GM12892 (cell line): ENCODE measurements around the gene MCC.

Source experiments
- POLR2AphosphoS5 ChIP-seq: IDR thresholded peaks from 2 replicates; pipeline ENCODE4 v1.6.1; 2011; ENCODE audit warnings: low read depth, low read length, control low read depth
- TAF1 ChIP-seq: IDR thresholded peaks from 2 replicates; pipeline ENCODE4 v1.6.1; 2011; ENCODE audit warnings: low read depth, mild to moderate bottlenecking, control low read depth, low read length, borderline replicate concordance

- TF ChIP-seq POLR2AphosphoS5 (no peak), TAF1 (no peak)
Measured at GRCh38 chr5:113150821-113151220, 337.4 kb downstream of the MCC start.
